BLaER1 treated with 17β-estradiol and CSF1 and Interleukin-3, amounts not matched to agents 10 nM and 100 nM (cell line): ENCODE results near the gene TRPM3.

Experiments used
- H3K27ac ChIP-seq, 11 experiments: shearing (Covaris generic); formaldehyde crosslinking; 2 replicates each; pipeline ENCODE4 v1.8.1; 2022
- H3K27me3 ChIP-seq, 11 experiments: shearing (Covaris generic); formaldehyde crosslinking; 2 replicates each; pipeline ENCODE4 v1.8.1; 2022
- H3K36me3 ChIP-seq, 11 experiments: shearing (Covaris generic); formaldehyde crosslinking; 2 replicates each; pipeline ENCODE4 v1.8.1; 2022
- H3K4me1 ChIP-seq, 10 experiments: shearing (Covaris generic); formaldehyde crosslinking; 2 replicates each; pipeline ENCODE4 v1.8.1; 2022
- H3K4me2 ChIP-seq, 11 experiments: shearing (Covaris generic); formaldehyde crosslinking; 2 replicates each; pipeline ENCODE4 v1.8.1; 2022
- H3K4me3 ChIP-seq, 10 experiments: shearing (Covaris generic); formaldehyde crosslinking; 2 replicates each; pipeline ENCODE4 v1.8.1; 2022
- H3K9ac ChIP-seq, 11 experiments: shearing (Covaris generic); formaldehyde crosslinking; 2 replicates each; pipeline ENCODE4 v1.8.1; 2022
- H3K9me3 ChIP-seq, 11 experiments: shearing (Covaris generic); formaldehyde crosslinking; replicated peaks in 1 of 11; 2 replicates each; pipeline ENCODE4 v1.8.1; 2022
- H4K20me1 ChIP-seq, 11 experiments: shearing (Covaris generic); formaldehyde crosslinking; 2 replicates each; pipeline ENCODE4 v1.8.1; 2022
- Cebpa-rat ChIP-seq, 11 experiments: shearing (Covaris generic); IDR thresholded peaks; 2 replicates each; pipeline ENCODE4 v1.8.1; 2022

TRPM3 gene

DNA sequence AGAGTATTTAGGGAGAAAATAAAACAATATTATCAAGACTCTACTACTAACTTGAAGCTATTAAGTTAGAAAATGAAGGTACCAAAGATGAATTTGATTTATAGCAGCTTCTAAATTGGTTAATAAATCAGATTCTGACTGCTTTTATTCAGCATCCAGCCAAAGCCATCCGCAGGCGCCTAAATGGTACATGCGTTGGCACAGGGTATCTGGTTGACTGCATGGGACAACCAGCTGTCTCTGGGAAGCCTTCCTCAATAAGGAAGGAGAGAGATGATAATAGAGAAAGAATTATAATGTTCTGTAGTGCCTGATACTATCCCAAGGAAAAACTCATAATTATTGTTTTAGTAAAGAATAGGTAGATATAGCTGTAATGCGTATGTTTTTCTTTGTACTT lies 9.1 kb upstream of the TRPM3 start:
- no peak for TF ChIP-seq Cebpa-rat (IDR thresholded peaks at IDR 0.05)
- Histone ChIP-seq H3K27me3 (no peaks in the 10 kb centered on the region), H3K36me3 (no peaks in the 10 kb centered on the region), H3K27ac (no peak overlapping the region), H3K4me3 (no peak overlapping the region), H4K20me1 (no peaks in the 10 kb centered on the region), H3K9ac (no peak overlapping the region), H3K4me1 (no peaks in the 10 kb centered on the region), H3K9me3 (no peaks in the 10 kb centered on the region), H3K4me2 (no peak overlapping the region)

DNA sequence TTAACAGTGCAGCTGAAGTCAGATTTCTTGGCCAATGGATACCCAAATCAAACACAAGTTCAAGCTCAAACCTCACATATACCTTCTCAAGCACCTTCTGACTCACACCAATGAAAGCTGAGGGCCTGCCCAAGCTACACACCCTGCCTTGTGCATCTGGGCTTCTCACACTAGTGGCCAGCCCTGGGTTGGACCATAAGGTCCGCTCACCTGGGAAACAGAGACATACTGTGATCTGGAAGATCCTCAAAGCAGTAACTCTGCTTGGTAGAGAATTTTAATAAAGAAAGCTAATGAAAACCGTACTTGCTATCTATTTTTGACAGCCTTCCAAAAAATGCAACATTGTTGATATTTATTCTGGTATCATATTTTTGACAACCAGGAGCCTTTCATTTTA lies 7.4 kb upstream of the TRPM3 start:
- H4K20me1 ChIP-seq, result no peaks in the 10 kb centered on the region
- H3K27ac ChIP-seq, result no peak overlapping the region
- no peak overlapping the region for H3K4me2 ChIP-seq
- no peaks in the 10 kb centered on the region for H3K4me1 ChIP-seq
- no peaks in the 10 kb centered on the region for H3K36me3 ChIP-seq
- H3K9ac ChIP-seq, result no peak overlapping the region
- no peaks in the 10 kb centered on the region for H3K9me3 ChIP-seq
- TF ChIP-seq Cebpa-rat (IDR thresholded peaks at IDR 0.05), result no peak
- no peak overlapping the region for H3K4me3 ChIP-seq
- no peaks in the 10 kb centered on the region for H3K27me3 ChIP-seq

DNA sequence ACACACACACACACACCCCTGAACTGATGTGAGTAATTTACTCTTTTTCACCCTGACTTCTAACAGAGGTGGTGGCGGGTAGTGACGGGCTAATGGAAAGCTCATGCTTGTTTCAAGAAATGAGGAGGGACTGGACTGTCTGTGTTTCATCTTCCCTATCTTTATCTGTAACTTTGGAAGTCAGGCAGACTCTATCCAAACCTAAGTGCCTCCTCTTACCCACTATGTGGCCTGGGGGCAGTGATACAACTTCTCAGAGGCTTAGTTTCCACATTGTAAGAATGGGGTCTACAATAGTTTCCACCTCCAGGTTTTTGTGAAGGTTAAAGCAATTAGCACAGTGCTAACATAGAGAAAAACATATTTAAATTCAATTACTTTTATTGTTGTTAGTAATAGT lies 5.9 kb upstream of the TRPM3 start:
- Histone ChIP-seq H4K20me1 (no peaks in the 10 kb centered on the region), H3K27ac (no peak overlapping the region), H3K4me3 (no peak overlapping the region), H3K27me3 (no peaks in the 10 kb centered on the region), H3K4me1 (no peaks in the 10 kb centered on the region), H3K9ac (no peak overlapping the region), H3K4me2 (no peak overlapping the region), H3K36me3 (no peaks in the 10 kb centered on the region), H3K9me3 (no peaks in the 10 kb centered on the region)
- no peak for TF ChIP-seq Cebpa-rat (IDR thresholded peaks at IDR 0.05)

DNA sequence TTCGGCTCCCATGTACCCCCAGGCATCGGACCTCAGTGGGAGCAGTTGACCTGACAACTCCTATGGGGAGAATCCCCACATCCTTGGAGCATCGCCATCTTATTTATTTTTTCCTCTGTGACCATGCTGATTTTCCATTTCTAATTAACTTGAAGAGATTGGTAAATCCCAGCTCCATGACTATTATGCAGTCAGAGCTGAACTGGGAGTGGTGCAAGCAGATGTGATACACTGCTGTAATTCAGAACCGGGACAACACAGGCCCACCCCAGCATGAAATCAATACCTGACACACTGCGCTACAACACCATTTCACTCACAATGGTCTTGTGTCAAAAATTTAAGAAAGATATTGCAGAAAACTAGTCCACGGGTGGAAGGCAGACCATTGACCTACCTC lies 1.0 kb upstream of the TRPM3 start:
- no peak overlapping the region for H3K4me2 ChIP-seq
- H3K9me3 ChIP-seq, result no peaks in the 10 kb centered on the region
- no peak overlapping the region for H3K9ac ChIP-seq
- no peak overlapping the region for H3K27ac ChIP-seq
- H3K36me3 ChIP-seq, result no peaks in the 10 kb centered on the region
- no peak overlapping the region for H3K4me3 ChIP-seq
- H3K4me1 ChIP-seq, result no peaks in the 10 kb centered on the region
- H4K20me1 ChIP-seq, result no peaks in the 10 kb centered on the region
- H3K27me3 ChIP-seq, result no peaks in the 10 kb centered on the region
- TF ChIP-seq Cebpa-rat (IDR thresholded peaks at IDR 0.05), result no peak

DNA sequence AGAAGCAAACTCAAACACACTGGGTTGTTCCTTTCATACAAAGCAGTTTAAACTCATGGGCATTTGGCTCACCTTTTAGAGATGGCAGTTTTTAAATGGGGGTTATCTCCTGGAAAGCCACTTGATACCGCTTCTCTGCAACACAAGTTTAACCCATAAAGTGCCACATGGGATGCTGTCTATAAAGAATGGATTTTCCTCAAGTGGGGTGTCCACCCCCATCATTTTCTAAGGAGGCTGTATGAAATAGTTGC lies 528 bp upstream of the TRPM3 start:
- no peak overlapping the region for H3K4me2 ChIP-seq

DNA sequence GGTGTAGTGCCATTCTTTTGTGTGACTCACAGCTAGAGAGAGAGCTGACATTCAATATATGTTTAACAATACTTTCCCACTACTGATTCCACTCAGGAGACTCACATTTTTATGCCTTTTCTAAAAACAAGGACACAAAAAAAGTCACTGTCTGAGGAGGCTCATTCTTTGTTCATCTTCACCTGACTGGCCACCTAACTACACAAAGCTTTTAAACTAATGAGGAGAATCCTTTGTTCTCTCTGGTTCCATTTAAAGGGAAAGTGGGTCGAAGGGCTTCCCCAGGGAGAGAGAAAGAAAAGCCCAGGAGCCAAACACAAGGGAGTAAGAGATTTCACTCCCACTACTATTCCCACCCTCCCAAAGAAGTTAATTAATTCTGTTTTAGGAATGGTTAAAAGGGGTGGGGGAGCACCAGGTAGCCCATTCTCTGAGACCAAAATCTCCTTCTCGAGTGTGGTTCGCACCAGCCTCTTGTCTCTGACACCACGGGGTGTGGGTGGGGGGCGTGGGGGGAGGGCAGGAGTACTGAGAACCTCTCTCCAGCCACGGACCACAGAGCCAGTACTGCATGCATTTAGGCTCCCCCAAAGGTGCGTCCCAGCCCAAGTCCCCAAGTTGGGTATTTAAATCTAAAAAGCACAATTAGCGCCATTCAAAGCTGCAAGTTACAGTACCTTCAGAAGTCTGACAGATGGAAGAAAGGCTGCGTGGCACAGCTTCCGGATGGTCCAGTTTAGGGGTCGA lies 747 bp downstream of the TRPM3 start:
- Histone ChIP-seq H3K36me3 (no peaks in the 10 kb centered on the region), H3K27me3 (no peaks in the 10 kb centered on the region), H3K4me3 (no peak overlapping the region), H3K4me2 (no peak overlapping the region), H3K9me3 (no peaks in the 10 kb centered on the region), H3K9ac (no peak overlapping the region), H3K27ac (no peak overlapping the region), H3K4me1 (no peaks in the 10 kb centered on the region), H4K20me1 (no peaks in the 10 kb centered on the region)
- no peak for TF ChIP-seq Cebpa-rat (IDR thresholded peaks at IDR 0.05)

More for the DNA sequence above, 528 bp upstream of the TRPM3 start:
- Histone ChIP-seq H3K4me3 (no peak overlapping the region), H4K20me1 (no peaks in the 10 kb centered on the region), H3K27me3 (no peaks in the 10 kb centered on the region), H3K27ac (no peak overlapping the region), H3K9ac (no peak overlapping the region), H3K4me1 (no peaks in the 10 kb centered on the region), H3K36me3 (no peaks in the 10 kb centered on the region), H3K9me3 (no peaks in the 10 kb centered on the region)
- TF ChIP-seq Cebpa-rat (IDR thresholded peaks at IDR 0.05), result no peak

DNA sequence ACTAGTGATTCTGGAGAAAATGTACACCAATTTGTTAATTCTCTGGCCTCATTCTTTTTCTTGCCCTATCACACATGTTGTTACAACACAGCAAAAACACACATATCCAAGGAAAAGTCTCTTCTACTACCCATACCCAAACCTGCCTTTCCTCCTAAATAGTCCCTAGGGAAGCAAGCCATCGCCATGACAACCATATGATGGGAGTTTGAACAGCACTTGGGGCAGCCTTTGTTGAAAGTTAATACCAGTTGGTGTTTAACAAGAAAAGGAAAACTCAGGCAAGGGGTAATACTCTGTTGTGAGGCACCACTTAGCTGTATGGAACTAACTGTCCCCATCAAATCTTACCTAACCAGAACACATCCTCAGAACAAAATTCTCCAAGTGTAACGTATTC lies 1.7 kb downstream of the TRPM3 start:
- no peak overlapping the region for H3K4me2 ChIP-seq
- H3K27me3 ChIP-seq, result no peaks in the 10 kb centered on the region
- TF ChIP-seq Cebpa-rat (IDR thresholded peaks at IDR 0.05), result no peak
- no peaks in the 10 kb centered on the region for H4K20me1 ChIP-seq
- no peaks in the 10 kb centered on the region for H3K9me3 ChIP-seq
- H3K4me1 ChIP-seq, result no peaks in the 10 kb centered on the region
- H3K4me3 ChIP-seq, result no peak overlapping the region
- no peak overlapping the region for H3K9ac ChIP-seq
- H3K36me3 ChIP-seq, result no peaks in the 10 kb centered on the region
- H3K27ac ChIP-seq, result no peak overlapping the region

DNA sequence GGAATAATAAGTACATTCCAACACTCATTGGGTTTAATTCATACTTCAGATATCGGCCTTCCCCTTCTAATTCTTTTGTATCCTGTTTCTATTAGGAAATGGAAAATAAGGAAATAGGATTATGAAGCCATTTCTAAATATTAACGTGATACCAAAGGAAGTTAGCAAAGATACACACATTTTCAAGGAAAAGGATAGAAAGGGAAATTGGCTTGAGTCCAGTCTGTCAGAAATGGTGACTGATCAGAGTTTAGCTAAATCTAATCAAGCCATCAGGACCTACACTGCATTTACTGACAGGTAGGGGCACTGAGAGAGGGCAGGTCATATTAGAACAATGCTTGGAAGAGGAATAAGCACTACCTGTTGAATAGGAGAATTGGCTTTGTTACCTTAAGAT lies 3.1 kb downstream of the TRPM3 start:
- no peak overlapping the region for H3K27ac ChIP-seq
- TF ChIP-seq Cebpa-rat (IDR thresholded peaks at IDR 0.05), result no peak
- no peaks in the 10 kb centered on the region for H3K4me1 ChIP-seq

DNA sequence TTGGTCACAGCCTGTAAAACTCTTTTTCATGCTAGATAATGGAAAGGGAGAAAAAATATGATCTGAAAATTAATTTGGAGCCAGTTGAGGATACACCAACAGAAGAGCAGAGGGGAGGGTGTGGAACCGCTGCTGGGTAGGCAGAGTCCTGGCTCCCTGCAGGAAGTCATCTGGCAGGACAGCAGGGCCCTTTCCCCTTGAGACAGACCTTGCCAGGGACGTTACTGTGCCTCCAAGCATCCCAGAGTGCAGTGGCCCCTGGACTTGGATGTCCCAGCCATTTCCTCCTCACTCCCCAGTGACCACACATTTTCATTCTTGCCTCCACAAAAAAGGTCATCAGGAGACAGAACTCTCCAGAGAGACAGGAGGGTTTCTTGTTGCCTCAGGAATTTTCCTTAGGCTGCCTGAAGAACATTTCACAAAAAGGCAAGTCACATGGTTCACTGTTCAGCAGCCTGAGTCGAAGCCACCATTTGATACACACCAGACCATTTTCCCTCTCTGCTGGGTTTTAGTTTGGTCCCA lies 5.9 kb downstream of the TRPM3 start:
- H3K27ac ChIP-seq, result no peak overlapping the region
- H3K4me1 ChIP-seq, result no peaks in the 10 kb centered on the region

More for the DNA sequence above, 3.1 kb downstream of the TRPM3 start:
- H3K9me3 ChIP-seq, result no peaks in the 10 kb centered on the region
- no peaks in the 10 kb centered on the region for H3K36me3 ChIP-seq
- no peak overlapping the region for H3K4me3 ChIP-seq
- H3K27me3 ChIP-seq, result no peaks in the 10 kb centered on the region
- no peak overlapping the region for H3K4me2 ChIP-seq
- no peaks in the 10 kb centered on the region for H4K20me1 ChIP-seq
- H3K9ac ChIP-seq, result no peak overlapping the region

DNA sequence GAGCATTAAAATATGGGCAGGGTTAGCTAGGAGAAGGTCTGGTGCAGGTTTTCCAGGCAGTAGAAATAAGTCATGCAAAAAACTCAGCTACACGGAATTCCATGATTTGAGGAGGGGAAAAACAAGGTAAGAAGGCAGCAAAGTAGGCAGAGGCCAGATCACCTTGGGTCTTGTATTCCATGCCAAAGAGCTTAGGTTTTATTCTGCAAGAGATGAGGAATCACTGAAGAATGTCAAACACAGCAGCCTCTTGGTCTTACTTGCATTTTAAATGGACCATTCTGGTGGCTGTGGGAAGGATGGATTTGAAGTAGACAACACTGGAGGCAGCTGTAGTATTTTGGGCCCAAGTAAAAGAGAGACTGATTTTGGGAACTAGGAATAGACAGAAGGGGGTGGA lies 8.6 kb downstream of the TRPM3 start:
- H3K36me3 ChIP-seq, result no peaks in the 10 kb centered on the region
- H4K20me1 ChIP-seq, result no peaks in the 10 kb centered on the region
- H3K4me1 ChIP-seq, result no peaks in the 10 kb centered on the region
- no peak overlapping the region for H3K9ac ChIP-seq
- no peak overlapping the region for H3K4me3 ChIP-seq
- TF ChIP-seq Cebpa-rat (IDR thresholded peaks at IDR 0.05), result no peak
- no peaks in the 10 kb centered on the region for H3K27me3 ChIP-seq
- no peaks in the 10 kb centered on the region for H3K9me3 ChIP-seq
- H3K27ac ChIP-seq, result no peak overlapping the region
- H3K4me2 ChIP-seq, result no peak overlapping the region

More for the DNA sequence above, 5.9 kb downstream of the TRPM3 start:
- Histone ChIP-seq H3K9me3 (no peaks in the 10 kb centered on the region), H4K20me1 (no peaks in the 10 kb centered on the region), H3K27me3 (no peaks in the 10 kb centered on the region), H3K36me3 (no peaks in the 10 kb centered on the region), H3K4me2 (no peak overlapping the region), H3K4me3 (no peak overlapping the region), H3K9ac (no peak overlapping the region)
- no peak for TF ChIP-seq Cebpa-rat (IDR thresholded peaks at IDR 0.05)
